ENCODE data around the gene NR4A1. TPM values are rescaled to one million over a fixed set of nuclear protein-coding genes. Genes with fewer than 3 reads are reported as not detected.
A peak's percentile ranks its signal among the peaks of the same experiment; 100 is the strongest.

Gene NR4A1
- total RNA-seq, 6 donors from 2014 or later, result 88.3 to 202 (median 156) TPM

DNA sequence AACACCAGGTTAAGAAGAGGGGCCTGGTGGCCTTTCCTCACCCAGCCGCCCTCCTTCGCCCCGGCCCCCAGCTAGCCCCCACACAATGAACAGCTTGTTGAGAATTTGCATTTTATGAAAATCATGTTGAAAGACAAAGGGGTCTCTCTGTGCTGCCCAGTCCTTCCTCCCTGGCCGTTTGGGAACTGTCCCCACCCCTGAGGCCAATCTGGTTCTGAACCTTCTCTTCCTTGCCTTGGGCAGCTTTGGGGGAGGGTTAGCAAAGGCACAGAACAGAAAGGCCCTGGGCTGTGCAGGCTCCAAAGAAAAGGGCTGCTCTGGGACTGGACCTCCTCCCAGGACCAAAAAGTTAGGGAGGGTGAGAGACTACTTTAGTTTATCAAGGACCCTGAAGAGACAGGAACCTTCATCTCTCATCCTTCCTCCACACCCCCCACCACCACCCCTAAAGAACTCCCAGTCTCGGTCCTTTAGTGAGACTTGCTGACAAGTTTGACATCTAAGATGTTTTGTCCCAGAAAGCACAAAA lies 43.2 kb upstream of the NR4A1 start:
- ATAC-seq (ENCODE audit: low FRiP score in 2 of 2), result no peak

DNA sequence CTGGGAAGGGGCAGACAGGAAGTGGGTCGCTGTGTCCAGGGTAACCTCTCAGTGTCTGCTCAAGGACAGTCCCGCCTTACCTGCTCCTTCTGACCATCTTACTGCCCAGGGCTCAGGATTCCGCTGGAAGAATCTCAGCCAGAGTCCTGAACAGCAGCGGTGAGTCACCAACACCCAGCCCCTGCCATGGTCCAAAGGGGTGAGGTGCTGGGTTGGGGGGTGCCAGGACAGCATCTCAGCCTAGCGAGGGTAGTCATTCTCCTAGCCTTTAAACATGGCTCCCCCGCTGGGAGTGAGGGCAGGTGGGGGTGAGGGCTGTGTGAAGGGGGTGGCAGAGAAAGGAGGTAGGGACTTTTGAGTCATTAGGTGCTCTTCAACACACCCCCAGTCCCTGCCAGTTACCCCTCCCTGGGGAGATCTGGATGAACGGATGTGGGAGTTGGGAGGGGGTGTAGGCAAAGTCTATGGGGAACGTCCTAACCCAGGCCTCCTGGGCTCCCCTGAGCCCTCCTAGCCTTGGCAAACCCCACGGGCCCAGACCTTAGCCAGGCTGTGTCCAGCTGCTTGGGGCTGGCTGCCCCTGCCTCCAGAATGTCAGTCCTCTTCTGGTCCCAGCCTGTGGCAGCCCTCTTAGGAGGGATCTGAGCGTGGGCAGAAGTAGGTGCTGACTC lies 42.0 kb upstream of the NR4A1 start:
- Histone ChIP-seq H3K27me3 (peaks cover 0 to 17% (median 8%) of the 10 kb centered on the region in 4 donors), H3K27ac (peak overlapping the region; percentile 92 to 96 (median 94)), H3K9me3 (no peaks in the 10 kb centered on the region), H3K4me1 (peaks cover 35 to 69% (median 47%) of the 10 kb centered on the region in 4 donors), H3K36me3 (peaks cover 2 to 52% (median 23%) of the 10 kb centered on the region in 4 donors), H3K4me3 (peak overlapping the region; percentile 59 to 82 (median 70))
- 59 to 61% methylated on average over 7 to 10 of the region's 10 CpGs for WGBS, 2 donors
- ATAC-seq (ENCODE audit: low FRiP score in 2 of 2) (no peak), DNase-seq (no peak)
- TF ChIP-seq POLR2AphosphoS5 (IDR thresholded peaks at IDR 0.05) (no peak), EP300 (IDR thresholded peaks at IDR 0.05) (no peak), POLR2A (IDR thresholded peaks at IDR 0.05) (no peak)
- TF ChIP-seq, protein P1, sequence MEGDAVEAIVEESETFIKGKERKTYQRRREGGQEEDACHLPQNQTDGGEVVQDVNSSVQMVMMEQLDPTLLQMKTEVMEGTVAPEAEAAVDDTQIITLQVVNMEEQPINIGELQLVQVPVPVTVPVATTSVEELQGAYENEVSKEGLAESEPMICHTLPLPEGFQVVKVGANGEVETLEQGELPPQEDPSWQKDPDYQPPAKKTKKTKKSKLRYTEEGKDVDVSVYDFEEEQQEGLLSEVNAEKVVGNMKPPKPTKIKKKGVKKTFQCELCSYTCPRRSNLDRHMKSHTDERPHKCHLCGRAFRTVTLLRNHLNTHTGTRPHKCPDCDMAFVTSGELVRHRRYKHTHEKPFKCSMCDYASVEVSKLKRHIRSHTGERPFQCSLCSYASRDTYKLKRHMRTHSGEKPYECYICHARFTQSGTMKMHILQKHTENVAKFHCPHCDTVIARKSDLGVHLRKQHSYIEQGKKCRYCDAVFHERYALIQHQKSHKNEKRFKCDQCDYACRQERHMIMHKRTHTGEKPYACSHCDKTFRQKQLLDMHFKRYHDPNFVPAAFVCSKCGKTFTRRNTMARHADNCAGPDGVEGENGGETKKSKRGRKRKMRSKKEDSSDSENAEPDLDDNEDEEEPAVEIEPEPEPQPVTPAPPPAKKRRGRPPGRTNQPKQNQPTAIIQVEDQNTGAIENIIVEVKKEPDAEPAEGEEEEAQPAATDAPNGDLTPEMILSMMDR (IDR thresholded peaks at IDR 0.05), result no peak

More for the DNA sequence above, 43.2 kb upstream of the NR4A1 start:
- TF ChIP-seq, protein P1 (IDR thresholded peaks at IDR 0.05), result no peak
- TF ChIP-seq EP300 (IDR thresholded peaks at IDR 0.05) (no peak), POLR2A (IDR thresholded peaks at IDR 0.05) (no peak), POLR2AphosphoS5 (IDR thresholded peaks at IDR 0.05) (no peak)
- 20 to 42% methylated on average over 2 to 5 of the region's 5 CpGs for WGBS, 2 donors
- peaks cover 0 to 41% (median 16%) of the 10 kb centered on the region in 4 donors for H3K36me3 ChIP-seq
- H3K27me3 ChIP-seq, result peaks cover 0 to 17% (median 8%) of the 10 kb centered on the region in 4 donors
- no peak for DNase-seq
- H3K4me1 ChIP-seq, result peaks cover 38 to 69% (median 50%) of the 10 kb centered on the region in 4 donors
- peak overlapping the region; percentile 92 to 96 (median 94) for H3K27ac ChIP-seq
- peak overlapping the region; percentile 59 to 82 (median 70) for H3K4me3 ChIP-seq
- H3K9me3 ChIP-seq, result no peaks in the 10 kb centered on the region

DNA sequence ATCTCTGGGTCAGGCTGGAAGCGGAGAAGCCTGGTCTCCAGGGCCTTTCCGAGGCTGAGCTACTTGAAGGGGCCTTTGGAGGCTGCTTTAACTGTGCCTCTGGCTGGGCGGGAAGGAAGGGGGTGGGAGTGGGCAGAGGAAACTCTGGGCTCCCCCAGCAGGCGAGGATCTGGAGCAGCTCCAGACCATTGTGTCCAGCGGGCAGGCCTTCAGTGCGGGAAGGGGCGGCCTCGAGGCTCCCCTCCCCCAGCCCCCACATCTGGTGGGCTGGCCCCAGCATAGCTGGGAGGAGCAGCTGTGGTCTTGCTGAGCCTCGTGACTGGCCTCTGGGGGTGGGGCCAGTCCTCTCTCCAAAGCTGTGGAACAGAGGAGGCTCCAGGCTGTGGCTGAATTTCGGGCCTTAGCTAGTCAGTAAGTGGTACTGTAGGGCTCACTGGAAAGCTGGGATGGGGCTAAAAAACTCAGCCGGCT lies 41.1 kb upstream of the NR4A1 start:
- Histone ChIP-seq H3K4me3 (peak overlapping the region; percentile 16 to 82 (median 62)), H3K9me3 (no peaks in the 10 kb centered on the region), H3K27me3 (peaks cover 0 to 17% (median 8%) of the 10 kb centered on the region in 4 donors), H3K4me1 (peaks cover 26 to 59% (median 41%) of the 10 kb centered on the region in 4 donors), H3K27ac (peak overlapping the region; percentile 92 to 96 (median 94)), H3K36me3 (peaks cover 2 to 59% (median 30%) of the 10 kb centered on the region in 4 donors)
- 30 to 33% methylated on average over 6 to 11 of the region's 11 CpGs for WGBS, 2 donors
- ATAC-seq (ENCODE audit: low FRiP score in 2 of 2) (peak; percentile 74 to 80), DNase-seq (peak; percentile 59 to 88)
- TF ChIP-seq POLR2AphosphoS5 (IDR thresholded peaks at IDR 0.05), result peak; percentile 83 to 84
- TF ChIP-seq POLR2A (IDR thresholded peaks at IDR 0.05), result peak in 1 of 4 donors; percentile 46
- TF ChIP-seq, protein P1 (IDR thresholded peaks at IDR 0.05), result no peak
- peak in 2 of 4 donors; percentile 15 to 69 for TF ChIP-seq EP300 (IDR thresholded peaks at IDR 0.05)

DNA sequence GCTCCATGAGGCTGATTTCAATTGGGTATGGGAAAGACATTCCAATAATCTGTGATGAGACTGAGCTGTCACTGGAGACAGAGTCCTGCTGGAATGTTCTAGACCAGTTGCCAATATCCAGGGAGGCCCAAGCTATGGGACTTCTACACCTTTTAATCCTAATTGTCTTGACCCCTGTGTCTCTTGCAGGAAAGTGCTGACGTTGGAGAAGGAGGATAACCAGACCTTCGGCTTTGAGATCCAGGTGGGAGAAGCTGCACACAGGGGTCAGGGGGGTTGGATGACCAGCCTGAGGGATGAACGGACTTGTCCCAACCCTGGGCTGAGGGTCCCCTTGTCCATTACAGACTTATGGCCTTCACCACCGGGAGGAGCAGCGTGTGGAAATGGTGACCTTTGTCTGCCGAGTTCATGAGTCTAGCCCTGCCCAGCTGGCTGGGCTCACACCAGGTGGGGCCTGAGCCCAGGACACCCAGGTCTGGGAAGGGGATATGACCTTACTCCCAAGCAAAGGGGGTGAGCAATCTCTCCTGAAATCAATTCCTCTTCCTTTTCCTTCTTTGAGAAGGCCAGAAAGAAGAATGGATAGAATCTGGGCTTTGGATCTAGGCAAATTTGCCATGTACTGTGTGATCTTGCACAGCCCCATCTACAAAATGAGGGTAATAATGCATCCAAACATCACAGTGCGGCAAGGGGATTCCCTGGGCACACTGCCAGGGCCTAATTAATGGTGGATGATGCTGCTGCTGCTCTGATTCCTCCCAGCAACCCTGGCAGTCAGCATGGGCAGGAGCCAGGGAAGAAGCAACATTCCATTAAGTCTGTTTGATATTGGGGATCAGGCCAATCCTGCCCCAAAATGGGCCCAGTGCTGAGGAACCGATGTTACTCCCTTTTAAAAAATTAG lies 40.3 kb upstream of the NR4A1 start:
- TF ChIP-seq EP300 (IDR thresholded peaks at IDR 0.05) (no peak), POLR2AphosphoS5 (IDR thresholded peaks at IDR 0.05) (no peak), POLR2A (IDR thresholded peaks at IDR 0.05) (no peak)
- TF ChIP-seq, protein P1 (IDR thresholded peaks at IDR 0.05), result no peak
- H3K4me3 ChIP-seq, result peak overlapping the region in 3 of 4 donors; percentile 59 to 82 (median 65)

More for the DNA sequence above, 40.3 kb upstream of the NR4A1 start:
- H3K27ac ChIP-seq, result peak overlapping the region; percentile 92 to 96 (median 94)
- H3K36me3 ChIP-seq, result peaks cover 2 to 66% (median 35%) of the 10 kb centered on the region in 4 donors
- peaks cover 21 to 52% (median 34%) of the 10 kb centered on the region in 4 donors for H3K4me1 ChIP-seq
- H3K9me3 ChIP-seq, result no peaks in the 10 kb centered on the region
- peaks cover 0 to 17% (median 8%) of the 10 kb centered on the region in 4 donors for H3K27me3 ChIP-seq
- no peak for ATAC-seq (ENCODE audit: low FRiP score in 2 of 2)
- 48 to 62% methylated on average over 7 to 8 of the region's 8 CpGs for WGBS, 2 donors
- no peak for DNase-seq

Data from upper lobe of left lung (tissue), 6 donors.